GM21526 (cell line): Measurements from ENCODE around the gene MAPKAPK2.
"Not testable (repeated sequence)": the region's sequence is repeated elsewhere in the genome, so short reads cannot be mapped to it uniquely, and the experiment has no call there.

Experiments used
- ATAC-seq: cut with Tn5 transposase; IDR thresholded peaks from one replicate; pipeline ENCODE4 v1.9.1; 2021; ENCODE audit warnings: moderate library complexity; ENCODE audit not compliant: unreplicated experiment, low FRiP score

Gene MAPKAPK2

DNA sequence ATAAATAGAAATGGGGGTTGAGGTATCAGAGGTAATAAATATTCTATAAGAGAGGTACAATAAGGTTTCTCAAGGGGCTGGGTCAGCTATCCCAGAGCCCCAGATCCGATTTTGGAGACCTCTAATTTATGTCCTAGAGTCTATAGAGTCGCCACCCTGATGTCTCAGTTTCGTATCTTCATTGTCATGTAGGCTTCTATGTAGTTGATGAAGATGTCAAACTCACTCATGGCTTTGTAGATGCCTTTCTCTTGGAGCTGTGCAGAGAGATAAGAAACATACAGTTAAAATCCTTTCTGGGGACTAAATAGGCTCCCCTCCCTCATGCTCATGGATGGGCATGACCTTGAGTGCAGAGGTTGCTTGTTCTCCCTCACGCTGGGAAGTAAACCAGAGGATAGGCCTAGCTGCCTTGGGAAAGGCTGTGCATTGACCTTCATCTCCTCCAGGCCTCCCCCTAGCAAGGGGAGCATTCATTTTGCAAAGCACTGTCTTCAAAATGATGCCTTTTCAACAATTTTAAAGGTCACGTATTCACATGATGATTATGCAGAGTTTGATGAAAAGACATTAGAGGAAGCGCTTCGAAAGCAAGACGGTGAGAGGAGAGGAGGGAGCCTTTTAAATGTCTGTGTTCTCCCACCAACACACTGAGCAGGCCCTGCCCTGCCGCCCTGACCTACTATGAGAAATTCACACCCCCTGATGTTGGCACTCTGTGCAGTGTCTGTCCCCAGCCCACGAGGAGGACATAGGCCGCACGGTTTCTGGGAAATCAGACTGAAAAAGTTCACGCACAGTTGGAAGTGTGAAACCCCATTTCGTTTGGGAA lies 84.0 kb downstream of the MAPKAPK2 start:
- peak; percentile 7 for ATAC-seq

DNA sequence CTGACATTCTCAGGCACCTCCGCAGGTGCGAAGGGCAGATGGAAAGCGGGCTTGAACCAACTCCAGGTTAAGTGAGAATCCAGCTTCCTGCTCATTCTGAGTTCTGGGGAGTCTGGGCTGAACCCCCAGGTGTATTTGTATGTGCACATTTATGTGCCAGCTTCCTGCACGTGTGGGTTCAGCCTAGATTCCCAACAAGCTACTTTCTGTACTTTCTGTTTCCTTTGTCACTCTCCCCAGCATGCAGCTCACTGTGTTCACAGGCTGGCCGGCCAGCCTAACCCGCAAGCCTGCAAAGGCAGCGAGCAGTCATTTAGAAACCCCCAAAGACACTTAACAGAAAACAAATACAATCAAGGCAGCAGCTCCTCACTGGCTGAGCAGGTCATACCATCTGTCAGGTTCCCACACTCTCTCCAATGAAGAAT lies 84.6 kb downstream of the MAPKAPK2 start:
- ATAC-seq = peak; percentile 63

DNA sequence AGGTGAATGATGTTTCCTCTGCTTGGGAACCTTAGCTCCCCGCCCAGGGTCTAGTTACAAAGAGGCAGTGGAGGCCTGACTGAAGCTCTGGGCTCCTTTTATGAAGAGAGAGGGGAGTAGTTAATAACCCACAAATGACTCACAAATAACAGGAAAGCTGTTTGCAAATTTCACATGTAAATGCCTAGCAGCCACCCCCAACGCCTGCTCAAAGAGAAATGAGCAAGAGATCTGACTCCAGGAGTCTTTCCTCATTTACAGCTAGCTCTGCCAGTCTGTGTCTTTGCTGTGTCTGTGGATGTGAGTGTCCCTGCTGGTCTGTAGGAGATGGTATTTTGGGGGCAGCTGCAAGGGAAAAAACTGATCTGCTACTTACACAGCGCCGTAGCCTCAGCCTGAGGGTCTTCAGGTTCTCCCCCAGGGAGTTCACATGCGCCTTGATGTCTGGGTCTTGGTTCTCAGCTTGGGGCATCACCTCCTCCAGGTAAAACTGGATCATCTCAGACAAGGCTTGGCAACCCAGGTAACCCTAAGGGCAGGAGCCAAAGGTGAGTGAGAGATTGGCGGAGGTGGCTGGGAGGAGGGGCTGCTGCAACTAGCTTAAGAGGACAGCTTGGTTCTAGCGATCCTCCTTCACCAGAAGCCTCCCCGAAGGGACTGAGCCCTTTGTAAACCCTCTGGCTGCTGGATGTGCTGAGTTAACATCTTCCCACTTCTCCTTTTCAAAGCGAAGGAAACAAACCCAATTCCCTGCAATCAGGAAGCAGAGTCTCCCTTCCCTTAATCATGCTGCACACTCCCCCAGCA lies 86.0 kb downstream of the MAPKAPK2 start, which contains the start of gene IL19:
IL19 (plus strand) TSS at position 243 of the 807 bp plus-strand sequence. CDS start 65,890 bp downstream, outside the sequence.
- no peak for ATAC-seq

DNA sequence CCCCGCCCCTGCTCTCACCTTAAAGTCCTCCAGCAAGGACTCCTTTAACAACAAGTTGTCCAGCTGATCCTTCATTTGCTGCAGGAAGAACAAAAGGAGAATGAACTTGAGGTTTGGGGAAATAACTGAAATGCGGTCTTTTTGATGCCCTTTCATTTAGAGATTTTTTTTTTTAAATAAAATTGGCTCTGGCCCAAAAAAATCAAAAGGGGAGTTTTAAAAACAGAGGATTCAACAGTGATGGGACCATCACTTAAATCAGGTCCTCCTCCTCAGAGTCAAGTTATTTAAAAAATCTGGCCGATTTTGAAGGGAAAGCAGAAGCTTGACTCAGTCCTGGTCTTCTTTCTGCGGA lies 86.6 kb downstream of the MAPKAPK2 start:
- ATAC-seq = no peak

DNA sequence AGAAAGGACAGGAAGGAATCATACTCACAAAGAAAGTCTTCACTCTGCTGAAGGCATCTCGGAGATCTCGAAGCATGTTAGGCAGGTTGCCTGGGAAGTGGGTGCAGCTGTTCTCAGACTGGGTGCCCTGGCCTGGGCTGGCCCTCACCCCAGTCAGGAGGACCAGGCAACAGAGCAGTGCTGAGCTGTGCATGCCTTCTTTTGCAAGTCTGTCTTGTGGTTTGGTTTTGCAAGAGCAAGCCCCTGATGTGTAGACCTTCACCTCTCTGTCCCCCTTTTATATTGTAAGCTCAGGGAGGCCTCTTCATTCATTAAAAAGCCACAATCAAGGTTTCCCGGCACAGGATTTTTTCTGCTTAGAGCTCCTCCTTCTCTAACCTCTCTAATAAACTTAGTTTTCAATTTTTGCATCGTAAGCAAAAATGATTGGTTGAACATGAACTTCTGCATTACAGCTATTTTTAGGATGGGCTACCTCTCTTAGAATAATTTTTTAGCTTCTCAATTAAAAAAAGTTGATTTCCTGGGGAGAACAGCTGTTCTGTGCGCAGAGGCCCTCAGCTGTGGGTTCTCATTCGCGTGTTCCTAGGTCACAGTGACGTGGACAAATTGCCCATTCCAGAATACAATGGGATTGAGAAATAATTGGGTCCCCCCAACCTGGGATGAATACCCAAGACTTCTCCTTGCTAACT lies 87.7 kb downstream of the MAPKAPK2 start, which contains the start of gene IL10:
IL10 (minus strand) TSS at position 252 of the 695 bp plus-strand sequence; CDS start at position 193, 59 bp downstream.
- ATAC-seq = no peak

DNA sequence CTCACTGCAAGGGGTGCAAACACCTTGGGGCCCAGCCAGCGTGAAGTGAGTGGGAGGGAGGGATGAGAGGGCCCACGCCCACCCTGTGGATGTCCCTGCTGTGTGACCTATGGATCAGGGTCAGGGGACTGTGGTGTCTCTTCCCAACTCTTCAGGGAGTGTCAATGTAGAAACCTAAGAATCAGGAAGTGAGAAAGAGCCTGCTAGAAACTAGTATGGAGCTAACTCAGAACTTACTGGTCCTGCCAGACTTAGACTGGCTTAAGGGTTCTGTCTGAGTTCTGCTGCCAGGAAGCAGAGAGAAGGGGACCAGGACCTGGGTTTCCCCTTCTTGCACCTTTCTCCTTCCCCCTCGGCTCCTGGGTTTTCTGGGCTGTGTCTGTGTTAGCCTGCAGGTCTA lies 89.4 kb downstream of the MAPKAPK2 start:
- ATAC-seq = no peak

DNA sequence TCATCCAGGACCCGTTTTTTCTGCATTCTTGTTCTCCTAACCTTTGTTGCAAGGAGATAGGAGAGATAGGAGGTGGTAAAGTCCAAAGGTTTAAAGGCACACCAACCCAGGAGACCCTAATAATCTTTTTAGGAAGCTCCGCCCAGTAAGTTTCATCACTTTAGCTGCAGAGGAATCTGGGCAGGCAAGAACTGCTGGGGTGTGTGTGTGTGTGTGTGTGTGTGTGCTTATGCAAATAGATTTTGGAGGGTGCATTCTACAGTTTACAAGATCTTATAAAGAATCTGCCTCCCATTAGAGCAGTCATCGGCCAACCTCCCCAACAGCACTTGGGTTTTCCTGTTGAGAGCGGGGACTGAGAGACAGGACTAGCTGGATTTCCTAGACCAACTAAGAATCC lies 91.5 kb downstream of the MAPKAPK2 start:
- ATAC-seq = no peak

DNA sequence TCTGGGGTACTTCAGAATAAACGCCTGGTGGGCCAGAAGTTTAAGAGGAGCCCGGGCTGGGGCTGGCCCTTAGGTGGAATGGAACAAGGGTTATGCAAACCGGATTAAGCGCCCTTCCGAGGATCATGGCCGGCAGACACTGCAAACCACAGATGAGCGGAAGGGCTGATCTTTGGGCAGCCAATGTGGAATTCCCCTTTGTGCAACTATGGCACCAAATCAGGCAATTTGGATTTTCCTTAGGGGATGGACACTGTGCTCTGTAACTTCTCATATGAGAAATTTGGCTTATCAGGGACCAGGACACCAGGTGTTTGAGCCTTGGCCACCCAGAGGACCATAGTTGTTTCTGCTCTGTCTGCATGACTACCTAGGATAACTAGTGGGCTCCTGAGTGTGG lies 93.3 kb downstream of the MAPKAPK2 start:
- ATAC-seq = no peak

DNA sequence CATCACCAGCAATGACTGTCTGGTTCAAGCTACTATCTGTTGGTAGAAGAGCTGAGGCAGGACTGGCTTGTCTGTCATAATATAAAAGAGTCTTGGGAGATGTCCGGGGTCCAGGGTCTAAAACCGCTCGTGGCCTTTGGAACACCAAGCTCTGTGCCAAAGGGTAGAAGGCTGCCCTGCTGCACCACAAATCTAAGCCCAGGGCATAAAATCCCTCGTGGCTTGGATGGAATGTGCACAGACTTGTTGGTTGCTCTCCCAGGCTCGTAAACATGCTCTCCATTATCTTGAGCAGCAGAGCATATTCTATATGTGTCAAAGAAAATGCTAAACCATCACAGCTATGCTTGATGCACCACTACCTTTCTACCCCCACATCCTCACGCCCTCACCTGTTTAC lies 94.2 kb downstream of the MAPKAPK2 start:
- ATAC-seq = not testable (repeated sequence)

DNA sequence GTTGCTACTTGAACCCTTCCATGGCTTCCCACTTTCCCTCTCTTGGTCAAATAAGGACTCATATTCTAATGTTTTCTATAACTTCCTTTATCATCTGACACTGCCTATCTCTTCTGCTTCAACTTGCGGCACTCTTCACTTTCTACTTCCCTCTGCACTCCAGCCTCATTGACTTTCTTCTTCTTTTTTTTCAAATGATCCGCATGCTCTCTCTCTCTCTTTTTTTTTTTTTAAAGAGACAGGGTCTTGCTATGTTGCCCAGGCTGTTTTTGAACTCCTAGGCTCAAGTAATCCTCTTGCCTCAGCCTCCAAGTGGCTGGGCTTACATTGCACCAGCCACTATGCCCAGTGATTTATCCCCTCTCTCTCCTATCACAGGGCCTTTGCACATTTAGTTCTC lies 94.9 kb downstream of the MAPKAPK2 start:
- no peak for ATAC-seq

DNA sequence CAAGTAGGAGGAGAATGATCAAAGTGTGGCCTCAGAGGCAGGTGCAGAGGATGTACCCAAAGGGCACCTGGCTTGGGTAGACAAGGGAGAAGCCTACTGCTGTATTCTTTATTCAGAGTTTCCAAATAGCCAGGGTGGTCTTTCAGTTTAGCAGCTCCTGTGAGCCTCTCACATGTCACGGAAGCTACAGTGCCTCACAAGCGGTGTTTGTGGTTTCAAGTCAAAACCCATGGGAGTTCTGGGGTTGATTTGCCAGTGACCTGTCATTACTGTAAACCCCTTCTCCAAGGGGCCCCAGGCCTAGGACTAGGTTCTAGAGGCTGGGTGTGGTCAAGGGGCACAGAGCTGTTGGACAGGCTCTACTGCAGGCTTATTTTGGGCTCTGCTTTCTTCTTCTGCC lies 97.7 kb downstream of the MAPKAPK2 start:
- peak; percentile 35 for ATAC-seq

DNA sequence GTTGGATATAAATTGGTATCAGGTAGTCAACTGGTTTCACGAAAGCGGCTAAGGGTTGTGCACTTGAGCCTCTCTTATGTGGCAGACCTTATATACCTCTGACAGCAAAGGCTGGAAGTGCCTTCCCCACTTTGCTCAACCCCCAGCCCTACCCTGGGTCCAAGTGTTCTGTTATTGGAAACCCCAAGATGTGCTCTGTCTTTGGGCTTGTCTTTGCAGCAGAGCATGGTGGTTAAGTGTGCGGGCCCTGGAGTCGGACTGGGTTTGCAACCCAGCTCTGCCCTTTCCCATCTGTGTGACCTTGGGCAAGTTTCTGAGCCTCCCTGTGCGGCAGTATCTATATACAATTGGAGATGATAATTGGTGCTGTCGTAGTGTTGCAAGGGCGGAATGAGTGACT lies 98.8 kb downstream of the MAPKAPK2 start:
- no peak for ATAC-seq
